Panc1 (cell line): ENCODE data around the gene TTC29. TPM values are rescaled to one million over a fixed set of nuclear protein-coding genes. Genes with fewer than 3 reads are reported as not detected.

ENCODE experiments used
- ATAC-seq: fragments of 200-7000 bp; cut with Tn5 transposase; 2 replicates; pipeline ENCODE4 v1.9.1; 2020; ENCODE audit warnings: mild to moderate bottlenecking, moderate library complexity
- Bru-seq: library from RNA; stranded (reverse); fragments of 400-500 nt; gene quantifications from one replicate; lab custom pipeline; 2021; lab: Mats Ljungman, UMichigan
- BruChase-seq, 2 experiments: library from RNA; stranded (reverse); fragments of 400-500 nt; gene quantifications; one replicate each; lab custom pipeline; 2021; lab: Mats Ljungman, UMichigan
- BruUV-seq: library from RNA; stranded (reverse); fragments of 400-500 nt; replicated peaks from 2 replicates; lab custom pipeline; 2021; lab: Mats Ljungman, UMichigan
- CTCF ChIA-PET: fragments of 300-600 bp; sonication (Branson Sonifier 250); formaldehyde crosslinking; loops from one replicate; lab custom pipeline; 2022; ENCODE audit warnings: antibody characterized with exemption; lab: Charles Lee
- POLR2A ChIA-PET: fragments of 300-600 bp; sonication (Branson Sonifier 250); formaldehyde crosslinking; loops from one replicate; lab custom pipeline; 2022; ENCODE audit warnings: antibody characterized with exemption; lab: Charles Lee
- DNase-seq: peaks from one replicate; pipeline ENCODE4 v3.0.0-alpha.2; 2010; ENCODE audit warnings: low read depth, low spot score
- H3K27ac ChIP-seq: 2 replicates; pipeline ENCODE4 v1.5.1; 2011; ENCODE audit warnings: mild to moderate bottlenecking, low read length, inconsistent platforms
- H3K27me3 ChIP-seq: fragments of 200-500 bp; sonication (Bioruptor generic); 2 replicates; pipeline ENCODE4 v1.6.0; 2014; ENCODE audit warnings: low read length, inconsistent platforms; ENCODE audit not compliant: control insufficient read depth, insufficient read depth
- H3K36me3 ChIP-seq: fragments of 200-500 bp; sonication (Bioruptor generic); 2 replicates; pipeline ENCODE4 v1.5.1; 2014; ENCODE audit warnings: inconsistent platforms, mild to moderate bottlenecking, low read length, moderate library complexity; ENCODE audit not compliant: control insufficient read depth, insufficient read depth
- H3K4me1 ChIP-seq: 2 replicates; pipeline ENCODE4 v1.5.1; 2011; ENCODE audit warnings: inconsistent platforms, mild to moderate bottlenecking, low read length, moderate library complexity; ENCODE audit not compliant: control insufficient read depth, insufficient read depth
- H3K4me3 ChIP-seq, 2 experiments: 2 replicates each; pipeline ENCODE4 v1.5.1; 2011 to 2012; ENCODE audit warnings: low read depth in 2 of 2, low read length in 2 of 2, mild to moderate bottlenecking in 2 of 2, inconsistent platforms in 1 of 2, moderate library complexity in 1 of 2
- H3K9me3 ChIP-seq: fragments of 200-500 bp; sonication (Bioruptor generic); 2 replicates; pipeline ENCODE4 v1.5.1; 2014; ENCODE audit warnings: low read depth, mild to moderate bottlenecking, inconsistent platforms, low read length, moderate library complexity; ENCODE audit not compliant: control insufficient read depth, insufficient read depth
- POLR2AphosphoS5 ChIP-seq: IDR thresholded peaks from 2 replicates; pipeline ENCODE4 v1.6.1; 2012; ENCODE audit warnings: mild to moderate bottlenecking, low read depth, low read length, moderate library complexity
- SIN3A ChIP-seq: IDR thresholded peaks from 2 replicates; pipeline ENCODE4 v1.6.1; 2012; ENCODE audit warnings: low read depth, mild to moderate bottlenecking, low read length, moderate library complexity, borderline replicate concordance; ENCODE audit not compliant: insufficient read depth
- TCF7L2 ChIP-seq: IDR thresholded peaks from 2 replicates; pipeline ENCODE4 v1.6.1; 2011; ENCODE audit warnings: mild to moderate bottlenecking, low read depth, low read length, inconsistent platforms
- in situ Hi-C: cut with HindIII; loops from 2 replicates; pipeline ENCODE4 v1.10.0; 2016; ENCODE audit warnings: low sequenced_read_pairs, low pct_unique_long_range_greater_than_20kb
- intact Hi-C: fragments of 100-400 bp; cut with micrococcal nuclease; formaldehyde crosslinking; loops from one replicate; pipeline ENCODE4 v1.10.0; 2022; ENCODE audit not compliant: unreplicated experiment
- long read RNA-seq: library from polyadenylated mRNA; unstranded; transcript quantifications from one replicate; pipeline ENCODE4 v2.0.0, GENCODE V29; 2021; ENCODE audit not compliant: unreplicated experiment
- polyA plus RNA-seq: library from polyadenylated mRNA; unstranded; fragments of >200 nt; gene quantifications from one replicate; pipeline ENCODE4 v1.2.1, GENCODE V29; 2012; ENCODE audit warnings: missing spikeins; ENCODE audit not compliant: insufficient read length
- total RNA-seq: library from RNA; stranded (reverse); gene quantifications from one replicate; pipeline ENCODE4 v1.2.1, GENCODE V29; 2021; ENCODE audit not compliant: unreplicated experiment
- TF ChIP-seq, protein P1 (sequence below), 2 experiments: IDR thresholded peaks; 2 replicates each; pipeline ENCODE4 v1.6.1; 2011 to 2012; ENCODE audit warnings: low read depth in 2 of 2, control low read depth in 1 of 2, low read length in 1 of 2, mild to moderate bottlenecking in 1 of 2, moderate library complexity in 1 of 2; ENCODE audit not compliant: insufficient read depth in 1 of 2
- TF ChIP-seq, protein P2 (sequence below): fragments of 450-650 bp; IDR thresholded peaks from 2 replicates; pipeline ENCODE4 v1.5.1; 2017; ENCODE audit warnings: mild to moderate bottlenecking

The TTC29 gene, protein sequence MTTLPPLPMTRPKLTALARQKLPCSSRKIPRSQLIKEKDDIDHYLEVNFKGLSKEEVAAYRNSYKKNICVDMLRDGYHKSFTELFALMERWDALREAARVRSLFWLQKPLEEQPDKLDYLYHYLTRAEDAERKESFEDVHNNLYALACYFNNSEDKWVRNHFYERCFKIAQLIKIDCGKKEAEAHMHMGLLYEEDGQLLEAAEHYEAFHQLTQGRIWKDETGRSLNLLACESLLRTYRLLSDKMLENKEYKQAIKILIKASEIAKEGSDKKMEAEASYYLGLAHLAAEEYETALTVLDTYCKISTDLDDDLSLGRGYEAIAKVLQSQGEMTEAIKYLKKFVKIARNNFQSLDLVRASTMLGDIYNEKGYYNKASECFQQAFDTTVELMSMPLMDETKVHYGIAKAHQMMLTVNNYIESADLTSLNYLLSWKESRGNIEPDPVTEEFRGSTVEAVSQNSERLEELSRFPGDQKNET
- not detected for total RNA-seq
- polyA plus RNA-seq, result not detected
- not detected for Bru-seq, nascent RNA
- BruChase-seq, experiment 1, labeled RNA remaining after a 2-hour chase, result percentile 0 among the genes with signal in this experiment
- not detected for BruChase-seq, experiment 2, labeled RNA remaining after a 6-hour chase
- long read RNA-seq, result 0 reads

DNA sequence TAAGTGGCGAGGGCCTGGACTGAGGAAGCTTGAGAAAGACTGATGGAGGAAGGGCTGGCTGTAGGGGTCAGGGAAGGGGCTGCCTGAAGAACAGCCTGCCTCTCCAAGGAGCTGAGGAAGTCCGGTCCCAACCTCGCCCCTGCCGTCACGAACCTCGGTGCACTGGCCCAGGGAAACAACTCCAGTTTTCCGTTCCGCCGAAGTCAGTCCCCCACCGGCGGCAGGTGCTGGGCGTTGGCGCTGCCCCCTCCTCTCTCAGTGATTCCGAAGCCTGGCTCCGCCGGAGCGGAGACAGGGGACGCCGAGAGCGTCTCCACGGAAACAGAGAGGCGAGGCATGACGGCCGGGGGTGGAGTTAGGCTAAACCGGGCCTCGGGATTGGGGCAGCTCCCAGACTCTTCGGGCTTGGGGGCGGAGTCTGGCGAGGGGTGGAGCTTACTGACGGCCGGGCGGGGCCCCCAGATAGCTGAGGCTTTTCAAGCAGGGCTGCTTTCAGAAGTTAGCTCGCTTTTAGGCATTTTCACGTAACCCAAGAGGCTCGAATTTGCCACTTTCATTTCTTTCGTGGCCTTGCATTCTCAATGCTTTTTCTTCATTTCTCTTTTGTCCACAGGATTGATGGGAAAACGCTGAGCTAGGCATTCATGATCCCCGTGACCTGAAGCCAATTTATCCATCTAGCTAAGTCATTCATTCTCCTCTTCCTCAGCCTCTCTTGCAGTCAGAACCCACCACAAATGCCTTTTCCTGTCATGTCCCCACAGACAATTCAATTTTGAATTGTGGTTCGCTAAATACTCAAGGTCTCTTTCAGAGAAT is at the start of gene TTC29:
Gene TTC29, minus strand, starts transcription at position 309 of the 819 bp plus-strand sequence. CDS start 5,969 bp downstream, outside the sequence.
- H3K4me1 ChIP-seq, result peaks cover 2% of the 10 kb centered on the region; the same call in 1 of the 2 replicates
- BruUV-seq, result no TSS peak
- CTCF ChIA-PET, result interaction anchor here (0.6 kb wide), 1 partner anchor 27 kb away, joined by 3 read pairs; no protein-coding TSS in a partner anchor
- intact Hi-C loops (no loop called here), in situ Hi-C loops (no loop called here)
- POLR2A ChIA-PET, result no interaction called here
- H3K9me3 ChIP-seq, result no peaks in the 10 kb centered on the region
- TF ChIP-seq SIN3A, result no peak
- TF ChIP-seq, protein P1, sequence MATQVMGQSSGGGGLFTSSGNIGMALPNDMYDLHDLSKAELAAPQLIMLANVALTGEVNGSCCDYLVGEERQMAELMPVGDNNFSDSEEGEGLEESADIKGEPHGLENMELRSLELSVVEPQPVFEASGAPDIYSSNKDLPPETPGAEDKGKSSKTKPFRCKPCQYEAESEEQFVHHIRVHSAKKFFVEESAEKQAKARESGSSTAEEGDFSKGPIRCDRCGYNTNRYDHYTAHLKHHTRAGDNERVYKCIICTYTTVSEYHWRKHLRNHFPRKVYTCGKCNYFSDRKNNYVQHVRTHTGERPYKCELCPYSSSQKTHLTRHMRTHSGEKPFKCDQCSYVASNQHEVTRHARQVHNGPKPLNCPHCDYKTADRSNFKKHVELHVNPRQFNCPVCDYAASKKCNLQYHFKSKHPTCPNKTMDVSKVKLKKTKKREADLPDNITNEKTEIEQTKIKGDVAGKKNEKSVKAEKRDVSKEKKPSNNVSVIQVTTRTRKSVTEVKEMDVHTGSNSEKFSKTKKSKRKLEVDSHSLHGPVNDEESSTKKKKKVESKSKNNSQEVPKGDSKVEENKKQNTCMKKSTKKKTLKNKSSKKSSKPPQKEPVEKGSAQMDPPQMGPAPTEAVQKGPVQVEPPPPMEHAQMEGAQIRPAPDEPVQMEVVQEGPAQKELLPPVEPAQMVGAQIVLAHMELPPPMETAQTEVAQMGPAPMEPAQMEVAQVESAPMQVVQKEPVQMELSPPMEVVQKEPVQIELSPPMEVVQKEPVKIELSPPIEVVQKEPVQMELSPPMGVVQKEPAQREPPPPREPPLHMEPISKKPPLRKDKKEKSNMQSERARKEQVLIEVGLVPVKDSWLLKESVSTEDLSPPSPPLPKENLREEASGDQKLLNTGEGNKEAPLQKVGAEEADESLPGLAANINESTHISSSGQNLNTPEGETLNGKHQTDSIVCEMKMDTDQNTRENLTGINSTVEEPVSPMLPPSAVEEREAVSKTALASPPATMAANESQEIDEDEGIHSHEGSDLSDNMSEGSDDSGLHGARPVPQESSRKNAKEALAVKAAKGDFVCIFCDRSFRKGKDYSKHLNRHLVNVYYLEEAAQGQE (IDR thresholded peaks at IDR 0.05; ENCODE audit: insufficient read depth in 1 of 2, low read depth in 2 of 2, low read length in 1 of 2), result no peak
- TF ChIP-seq, protein P2, sequence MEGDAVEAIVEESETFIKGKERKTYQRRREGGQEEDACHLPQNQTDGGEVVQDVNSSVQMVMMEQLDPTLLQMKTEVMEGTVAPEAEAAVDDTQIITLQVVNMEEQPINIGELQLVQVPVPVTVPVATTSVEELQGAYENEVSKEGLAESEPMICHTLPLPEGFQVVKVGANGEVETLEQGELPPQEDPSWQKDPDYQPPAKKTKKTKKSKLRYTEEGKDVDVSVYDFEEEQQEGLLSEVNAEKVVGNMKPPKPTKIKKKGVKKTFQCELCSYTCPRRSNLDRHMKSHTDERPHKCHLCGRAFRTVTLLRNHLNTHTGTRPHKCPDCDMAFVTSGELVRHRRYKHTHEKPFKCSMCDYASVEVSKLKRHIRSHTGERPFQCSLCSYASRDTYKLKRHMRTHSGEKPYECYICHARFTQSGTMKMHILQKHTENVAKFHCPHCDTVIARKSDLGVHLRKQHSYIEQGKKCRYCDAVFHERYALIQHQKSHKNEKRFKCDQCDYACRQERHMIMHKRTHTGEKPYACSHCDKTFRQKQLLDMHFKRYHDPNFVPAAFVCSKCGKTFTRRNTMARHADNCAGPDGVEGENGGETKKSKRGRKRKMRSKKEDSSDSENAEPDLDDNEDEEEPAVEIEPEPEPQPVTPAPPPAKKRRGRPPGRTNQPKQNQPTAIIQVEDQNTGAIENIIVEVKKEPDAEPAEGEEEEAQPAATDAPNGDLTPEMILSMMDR, result no peak
- TF ChIP-seq POLR2AphosphoS5, result no peak
- TF ChIP-seq TCF7L2, result no peak
- H3K36me3 ChIP-seq, result no peaks in the 10 kb centered on the region
- ATAC-seq (peak; percentile 100), DNase-seq (no peak)
- no peak within 1 kb of the TSS for H3K27ac ChIP-seq
- H3K4me3 ChIP-seq, result peak within 1 kb of the TSS; percentile 49 to 66
- H3K27me3 ChIP-seq, result no peaks in the 10 kb centered on the region; the same call in none of the 2 replicates

DNA sequence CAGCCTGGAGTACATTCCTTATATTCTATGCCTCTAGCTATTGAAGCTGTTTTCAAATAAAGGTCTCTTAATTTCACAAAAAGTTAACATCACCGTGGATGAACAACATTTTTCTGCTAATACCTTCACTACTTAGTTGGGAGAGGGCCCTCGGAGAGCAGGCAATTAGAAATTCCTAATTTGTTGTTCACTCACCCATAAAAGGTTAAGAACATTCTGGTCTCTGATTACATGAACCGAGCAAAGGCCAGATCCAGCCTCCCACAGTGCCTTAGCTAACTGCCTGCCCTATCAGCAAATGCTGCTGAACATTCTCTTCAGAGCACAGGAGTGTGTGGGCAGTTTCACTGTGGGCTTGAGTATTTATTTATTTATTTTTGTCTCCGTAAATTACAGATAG is 36.0 kb upstream of the TTC29 start:
- Histone ChIP-seq H3K27ac (no peak overlapping the region), H3K4me3 (no peak overlapping the region), H3K27me3 (no peaks in the 10 kb centered on the region), H3K9me3 (no peaks in the 10 kb centered on the region), H3K36me3 (no peaks in the 10 kb centered on the region), H3K4me1 (no peaks in the 10 kb centered on the region)
- ChIA-PET CTCF (no interaction called here), POLR2A (no interaction called here)
- DNase-seq (no peak), ATAC-seq (no peak)
- TF ChIP-seq POLR2AphosphoS5 (no peak), SIN3A (no peak), TCF7L2 (no peak)
- TF ChIP-seq, protein P1 (IDR thresholded peaks at IDR 0.05; ENCODE audit: insufficient read depth in 1 of 2, low read depth in 2 of 2, low read length in 1 of 2), result no peak
- TF ChIP-seq, protein P2, result no peak
- intact Hi-C loops, result no loop called here
- in situ Hi-C loops, result no loop called here
- no TSS peak for BruUV-seq
